ENCODE measurements around the gene PLEK. TPM values are rescaled to one million over a fixed set of nuclear protein-coding genes. Genes with fewer than 3 reads are reported as not detected.
A peak's percentile ranks its signal among the peaks of the same experiment; 100 is the strongest.

Gene PLEK
- total and polyA plus RNA-seq, 9 of the 15 experiments (the other 6 are each of a cell fraction or from before 2014, with no cell fraction given): 0.14 to 1.2 (median 0.36) TPM

GRCh38 chr2:68441179-68441993, 76.3 kb downstream of the PLEK start (continued):
- no peak for TF ChIP-seq RBM17 (IDR thresholded peaks at IDR 0.05; ENCODE audit: borderline replicate concordance, low read depth, low read length)
- TF ChIP-seq, protein P1, sequence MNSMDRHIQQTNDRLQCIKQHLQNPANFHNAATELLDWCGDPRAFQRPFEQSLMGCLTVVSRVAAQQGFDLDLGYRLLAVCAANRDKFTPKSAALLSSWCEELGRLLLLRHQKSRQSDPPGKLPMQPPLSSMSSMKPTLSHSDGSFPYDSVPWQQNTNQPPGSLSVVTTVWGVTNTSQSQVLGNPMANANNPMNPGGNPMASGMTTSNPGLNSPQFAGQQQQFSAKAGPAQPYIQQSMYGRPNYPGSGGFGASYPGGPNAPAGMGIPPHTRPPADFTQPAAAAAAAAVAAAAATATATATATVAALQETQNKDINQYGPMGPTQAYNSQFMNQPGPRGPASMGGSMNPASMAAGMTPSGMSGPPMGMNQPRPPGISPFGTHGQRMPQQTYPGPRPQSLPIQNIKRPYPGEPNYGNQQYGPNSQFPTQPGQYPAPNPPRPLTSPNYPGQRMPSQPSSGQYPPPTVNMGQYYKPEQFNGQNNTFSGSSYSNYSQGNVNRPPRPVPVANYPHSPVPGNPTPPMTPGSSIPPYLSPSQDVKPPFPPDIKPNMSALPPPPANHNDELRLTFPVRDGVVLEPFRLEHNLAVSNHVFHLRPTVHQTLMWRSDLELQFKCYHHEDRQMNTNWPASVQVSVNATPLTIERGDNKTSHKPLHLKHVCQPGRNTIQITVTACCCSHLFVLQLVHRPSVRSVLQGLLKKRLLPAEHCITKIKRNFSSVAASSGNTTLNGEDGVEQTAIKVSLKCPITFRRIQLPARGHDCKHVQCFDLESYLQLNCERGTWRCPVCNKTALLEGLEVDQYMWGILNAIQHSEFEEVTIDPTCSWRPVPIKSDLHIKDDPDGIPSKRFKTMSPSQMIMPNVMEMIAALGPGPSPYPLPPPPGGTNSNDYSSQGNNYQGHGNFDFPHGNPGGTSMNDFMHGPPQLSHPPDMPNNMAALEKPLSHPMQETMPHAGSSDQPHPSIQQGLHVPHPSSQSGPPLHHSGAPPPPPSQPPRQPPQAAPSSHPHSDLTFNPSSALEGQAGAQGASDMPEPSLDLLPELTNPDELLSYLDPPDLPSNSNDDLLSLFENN (IDR thresholded peaks at IDR 0.05; ENCODE audit: low read depth in 2 of 2, low read length in 2 of 2): no peak
- TF ChIP-seq ZNF785 (CRISPR knock-in tag; IDR thresholded peaks at IDR 0.05): 0 out of 2 replicates have a peak, but pooled peaks have one; percentile 6
- no peak for TF ChIP-seq NFE2L1 (tag; IDR thresholded peaks at IDR 0.05; ENCODE audit: borderline replicate concordance, low read depth)
- no peak for TF ChIP-seq STAT6 (CRISPR knock-in tag; IDR thresholded peaks at IDR 0.05)
- no peak for TF ChIP-seq SRSF9 (IDR thresholded peaks at IDR 0.05; ENCODE audit: borderline replicate concordance, low read depth, low read length)
- no peak for TF ChIP-seq EZH2 (IDR thresholded peaks at IDR 0.05; ENCODE audit: borderline replicate concordance, low read depth, low read length)
- TF ChIP-seq, protein P2, sequence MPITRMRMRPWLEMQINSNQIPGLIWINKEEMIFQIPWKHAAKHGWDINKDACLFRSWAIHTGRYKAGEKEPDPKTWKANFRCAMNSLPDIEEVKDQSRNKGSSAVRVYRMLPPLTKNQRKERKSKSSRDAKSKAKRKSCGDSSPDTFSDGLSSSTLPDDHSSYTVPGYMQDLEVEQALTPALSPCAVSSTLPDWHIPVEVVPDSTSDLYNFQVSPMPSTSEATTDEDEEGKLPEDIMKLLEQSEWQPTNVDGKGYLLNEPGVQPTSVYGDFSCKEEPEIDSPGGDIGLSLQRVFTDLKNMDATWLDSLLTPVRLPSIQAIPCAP (CRISPR knock-in tag; IDR thresholded peaks at IDR 0.05; ENCODE audit: borderline replicate concordance): no peak
- TF ChIP-seq ZNF197 (CRISPR knock-in tag; IDR thresholded peaks at IDR 0.05; ENCODE audit: low read depth): no peak
- TF ChIP-seq SUPT5H (IDR thresholded peaks at IDR 0.05): no peak
- TF ChIP-seq EHMT2 (IDR thresholded peaks at IDR 0.05): no peak
- TF ChIP-seq ZNF165 (CRISPR knock-in tag; IDR thresholded peaks at IDR 0.05; ENCODE audit: borderline replicate concordance): no peak
- TF ChIP-seq, protein P3, sequence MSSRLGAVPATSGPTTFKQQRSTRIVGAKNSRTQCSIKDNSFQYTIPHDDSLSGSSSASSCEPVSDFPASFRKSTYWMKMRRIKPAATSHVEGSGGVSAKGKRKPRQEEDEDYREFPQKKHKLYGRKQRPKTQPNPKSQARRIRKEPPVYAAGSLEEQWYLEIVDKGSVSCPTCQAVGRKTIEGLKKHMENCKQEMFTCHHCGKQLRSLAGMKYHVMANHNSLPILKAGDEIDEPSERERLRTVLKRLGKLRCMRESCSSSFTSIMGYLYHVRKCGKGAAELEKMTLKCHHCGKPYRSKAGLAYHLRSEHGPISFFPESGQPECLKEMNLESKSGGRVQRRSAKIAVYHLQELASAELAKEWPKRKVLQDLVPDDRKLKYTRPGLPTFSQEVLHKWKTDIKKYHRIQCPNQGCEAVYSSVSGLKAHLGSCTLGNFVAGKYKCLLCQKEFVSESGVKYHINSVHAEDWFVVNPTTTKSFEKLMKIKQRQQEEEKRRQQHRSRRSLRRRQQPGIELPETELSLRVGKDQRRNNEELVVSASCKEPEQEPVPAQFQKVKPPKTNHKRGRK (tag; IDR thresholded peaks at IDR 0.05): no peak
- TF ChIP-seq SAP30 (IDR thresholded peaks at IDR 0.05; ENCODE audit: borderline replicate concordance, insufficient read depth, low read depth, low read length, poor library complexity, severe bottlenecking): no peak
- TF ChIP-seq ELK3 (CRISPR knock-in tag; IDR thresholded peaks at IDR 0.05): no peak
